GM11168 (cell line): ENCODE data around the gene RCC1.
"Not testable (repeated sequence)": the region's sequence is repeated elsewhere in the genome, so short reads cannot be mapped to it uniquely, and the experiment has no call there.

Experiments used
- in situ Hi-C: fragments of 300-500 bp; cut with MboI; formaldehyde crosslinking; loops from one replicate; pipeline ENCODE4 v1.12.0; 2022; ENCODE audit warnings: low sequenced_read_pairs; ENCODE audit not compliant: unreplicated experiment

RCC1 gene

GRCh38 chr1:28538286-28538685 lies 32.4 kb downstream of the RCC1 start:
- in situ Hi-C loops = no loop called here

GRCh38 chr1:28540651-28541050 lies 34.8 kb downstream of the RCC1 start:
- in situ Hi-C loops = no loop called here

GRCh38 chr1:28541414-28542015 lies 35.7 kb downstream of the RCC1 start:
- in situ Hi-C loops = not testable (repeated sequence)

GRCh38 chr1:28545246-28545628 lies 39.4 kb downstream of the RCC1 start:
- in situ Hi-C loops = no loop called here

- in situ Hi-C loops = no loop called here
These were observed 42.5 kb downstream of the RCC1 start for GRCh38 chr1:28548318-28548717.

GRCh38 chr1:28551381-28551780 lies 45.5 kb downstream of the RCC1 start:
- in situ Hi-C loops = no loop called here

GRCh38 chr1:28552758-28553663 lies 47.2 kb downstream of the RCC1 start, which contains the start of gene TRNAU1AP:
TRNAU1AP (plus strand) TSS chr1:28553085; CDS start chr1:28553111, 26 bp downstream.
- in situ Hi-C loops = no loop called here

GRCh38 chr1:28560886-28561285 lies 55.0 kb downstream of the RCC1 start:
- in situ Hi-C loops = no loop called here

GRCh38 chr1:28564310-28564709 lies 58.5 kb downstream of the RCC1 start:
- in situ Hi-C loops = no loop called here

GRCh38 chr1:28565040-28565439 lies 59.2 kb downstream of the RCC1 start:
- in situ Hi-C loops = no loop called here

GRCh38 chr1:28565726-28566125 lies 59.9 kb downstream of the RCC1 start:
- in situ Hi-C loops = no loop called here

- in situ Hi-C loops = no loop called here
These were observed 61.1 kb downstream of the RCC1 start for GRCh38 chr1:28566931-28567330.

- in situ Hi-C loops = no loop called here
These were observed 66.1 kb downstream of the RCC1 start for GRCh38 chr1:28571911-28572310.

- in situ Hi-C loops = not testable (repeated sequence)
These were observed 67.0 kb downstream of the RCC1 start for GRCh38 chr1:28572891-28573290.

GRCh38 chr1:28573564-28573963 lies 67.7 kb downstream of the RCC1 start:
- in situ Hi-C loops = no loop called here

GRCh38 chr1:28577052-28577678 lies 71.3 kb downstream of the RCC1 start:
- in situ Hi-C loops = no loop called here

- in situ Hi-C loops = no loop called here
These were observed 72.1 kb downstream of the RCC1 start for GRCh38 chr1:28577738-28578536.

GRCh38 chr1:28578696-28579218 lies 72.9 kb downstream of the RCC1 start:
- in situ Hi-C loops = no loop called here

- in situ Hi-C loops = no loop called here
These were observed 73.6 kb downstream of the RCC1 start for GRCh38 chr1:28579401-28579800.
